ENCODE measurements around the gene CYP4F22.

DNA sequence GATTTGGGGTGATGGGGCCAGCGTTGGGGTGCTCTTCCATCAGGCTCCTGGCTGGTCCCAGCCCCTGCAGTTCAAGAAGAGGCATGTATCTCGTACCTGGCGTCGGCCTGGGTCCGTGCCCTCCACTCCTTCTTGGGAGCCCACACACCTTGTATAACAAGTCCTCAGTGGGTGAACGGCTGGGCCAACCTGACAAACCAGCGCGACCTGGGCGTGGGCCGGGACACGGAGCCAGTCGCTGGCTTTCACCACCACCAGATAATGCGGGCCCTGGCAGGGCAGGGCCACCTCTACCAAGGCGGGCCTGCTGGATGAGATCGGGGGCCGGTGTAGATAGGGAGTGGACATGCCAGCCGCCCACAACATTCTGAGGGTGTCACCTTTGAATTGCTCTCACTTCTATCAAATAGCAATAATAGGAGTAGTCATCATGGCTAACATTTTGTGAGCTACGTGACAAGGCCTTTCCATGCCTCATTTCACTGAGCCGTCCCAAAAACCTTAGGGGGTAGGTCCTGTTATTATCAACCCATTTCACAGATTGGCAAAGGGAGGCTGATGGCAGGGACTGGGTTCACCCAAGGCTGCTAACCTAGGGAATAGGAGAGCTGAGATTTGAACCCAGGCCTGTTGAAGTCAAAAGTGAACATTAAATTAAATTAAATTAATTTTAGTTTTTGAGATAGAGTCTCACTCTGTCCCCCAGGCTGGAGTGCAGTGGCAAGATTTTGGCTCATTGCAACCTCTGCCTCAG lies 3.5 kb downstream of the CYP4F22 start:
- TF ChIP-seq, protein P1, sequence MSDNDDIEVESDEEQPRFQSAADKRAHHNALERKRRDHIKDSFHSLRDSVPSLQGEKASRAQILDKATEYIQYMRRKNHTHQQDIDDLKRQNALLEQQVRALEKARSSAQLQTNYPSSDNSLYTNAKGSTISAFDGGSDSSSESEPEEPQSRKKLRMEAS (IDR thresholded peaks at IDR 0.05), result no peak
- TF ChIP-seq POLR2AphosphoS5 (IDR thresholded peaks at IDR 0.05; ENCODE audit: low read depth, low read length) (no peak), POLR2A (IDR thresholded peaks at IDR 0.05; ENCODE audit: borderline replicate concordance, extremely low read depth, insufficient read depth, insufficient read length) (no peak), ZNF274 (IDR thresholded peaks at IDR 0.05; ENCODE audit: low read depth, low read length) (no peak), SP1 (IDR thresholded peaks at IDR 0.05; ENCODE audit: low read depth) (no peak)
- TF ChIP-seq, protein P2, sequence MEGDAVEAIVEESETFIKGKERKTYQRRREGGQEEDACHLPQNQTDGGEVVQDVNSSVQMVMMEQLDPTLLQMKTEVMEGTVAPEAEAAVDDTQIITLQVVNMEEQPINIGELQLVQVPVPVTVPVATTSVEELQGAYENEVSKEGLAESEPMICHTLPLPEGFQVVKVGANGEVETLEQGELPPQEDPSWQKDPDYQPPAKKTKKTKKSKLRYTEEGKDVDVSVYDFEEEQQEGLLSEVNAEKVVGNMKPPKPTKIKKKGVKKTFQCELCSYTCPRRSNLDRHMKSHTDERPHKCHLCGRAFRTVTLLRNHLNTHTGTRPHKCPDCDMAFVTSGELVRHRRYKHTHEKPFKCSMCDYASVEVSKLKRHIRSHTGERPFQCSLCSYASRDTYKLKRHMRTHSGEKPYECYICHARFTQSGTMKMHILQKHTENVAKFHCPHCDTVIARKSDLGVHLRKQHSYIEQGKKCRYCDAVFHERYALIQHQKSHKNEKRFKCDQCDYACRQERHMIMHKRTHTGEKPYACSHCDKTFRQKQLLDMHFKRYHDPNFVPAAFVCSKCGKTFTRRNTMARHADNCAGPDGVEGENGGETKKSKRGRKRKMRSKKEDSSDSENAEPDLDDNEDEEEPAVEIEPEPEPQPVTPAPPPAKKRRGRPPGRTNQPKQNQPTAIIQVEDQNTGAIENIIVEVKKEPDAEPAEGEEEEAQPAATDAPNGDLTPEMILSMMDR (IDR thresholded peaks at IDR 0.05 in 2 of 3, conservative IDR thresholded peaks at IDR 0.05 in 1 of 3; ENCODE audit: borderline replicate concordance in 1 of 3, insufficient read depth in 1 of 3, low read depth in 2 of 3, low read length in 2 of 3), result no peak

Data from HCT116 (cell line).